ENCODE measurements around the gene CUX1.
"Not testable (repeated sequence)": the region's sequence is repeated elsewhere in the genome, so short reads cannot be mapped to it uniquely, and the experiment has no call there.

The CUX1 gene

DNA sequence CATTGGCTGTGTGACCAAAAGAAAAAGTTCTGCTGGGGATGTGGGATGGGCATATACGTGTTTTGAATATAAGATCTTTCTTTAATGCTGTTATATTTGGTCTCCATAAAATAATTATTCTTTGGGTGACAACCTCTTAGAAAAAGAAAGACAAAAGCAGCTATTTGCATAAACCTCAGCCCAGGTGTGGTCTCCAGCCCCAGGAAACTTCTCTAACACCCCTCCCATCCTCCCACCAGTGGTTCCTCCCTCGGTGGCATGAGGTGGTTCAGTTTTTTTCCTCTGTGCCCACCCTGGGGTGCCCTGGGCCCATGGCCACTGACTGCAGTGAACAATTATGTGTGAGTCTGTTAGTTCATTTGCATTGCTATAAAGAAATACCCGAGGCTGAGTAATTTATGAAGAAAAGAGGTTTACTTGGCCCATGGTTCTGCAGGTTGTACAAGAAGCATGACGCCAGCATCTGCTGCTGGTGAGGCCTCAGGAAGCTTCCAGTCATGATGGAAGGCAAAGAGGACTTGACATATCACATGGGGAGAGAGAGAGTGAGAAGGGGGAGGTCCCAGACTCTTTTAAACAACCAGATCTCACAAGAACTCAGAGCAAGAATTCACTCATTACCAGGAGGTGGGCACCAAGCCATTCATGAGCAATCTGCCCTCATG, 165.9 kb downstream of the CUX1 start:
- TF ChIP-seq, protein P1, sequence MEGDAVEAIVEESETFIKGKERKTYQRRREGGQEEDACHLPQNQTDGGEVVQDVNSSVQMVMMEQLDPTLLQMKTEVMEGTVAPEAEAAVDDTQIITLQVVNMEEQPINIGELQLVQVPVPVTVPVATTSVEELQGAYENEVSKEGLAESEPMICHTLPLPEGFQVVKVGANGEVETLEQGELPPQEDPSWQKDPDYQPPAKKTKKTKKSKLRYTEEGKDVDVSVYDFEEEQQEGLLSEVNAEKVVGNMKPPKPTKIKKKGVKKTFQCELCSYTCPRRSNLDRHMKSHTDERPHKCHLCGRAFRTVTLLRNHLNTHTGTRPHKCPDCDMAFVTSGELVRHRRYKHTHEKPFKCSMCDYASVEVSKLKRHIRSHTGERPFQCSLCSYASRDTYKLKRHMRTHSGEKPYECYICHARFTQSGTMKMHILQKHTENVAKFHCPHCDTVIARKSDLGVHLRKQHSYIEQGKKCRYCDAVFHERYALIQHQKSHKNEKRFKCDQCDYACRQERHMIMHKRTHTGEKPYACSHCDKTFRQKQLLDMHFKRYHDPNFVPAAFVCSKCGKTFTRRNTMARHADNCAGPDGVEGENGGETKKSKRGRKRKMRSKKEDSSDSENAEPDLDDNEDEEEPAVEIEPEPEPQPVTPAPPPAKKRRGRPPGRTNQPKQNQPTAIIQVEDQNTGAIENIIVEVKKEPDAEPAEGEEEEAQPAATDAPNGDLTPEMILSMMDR (IDR thresholded peaks at IDR 0.05; ENCODE audit: low read depth, low read length): no peak
- no peak overlapping the region for H3K4me3 ChIP-seq (ENCODE audit: low read depth, low read length)
- in situ Hi-C loops (cut with HindIII; ENCODE audit: low sequenced_read_pairs): no loop called here
- DNase-seq (ENCODE audit: low read depth, low spot score): no peak

DNA sequence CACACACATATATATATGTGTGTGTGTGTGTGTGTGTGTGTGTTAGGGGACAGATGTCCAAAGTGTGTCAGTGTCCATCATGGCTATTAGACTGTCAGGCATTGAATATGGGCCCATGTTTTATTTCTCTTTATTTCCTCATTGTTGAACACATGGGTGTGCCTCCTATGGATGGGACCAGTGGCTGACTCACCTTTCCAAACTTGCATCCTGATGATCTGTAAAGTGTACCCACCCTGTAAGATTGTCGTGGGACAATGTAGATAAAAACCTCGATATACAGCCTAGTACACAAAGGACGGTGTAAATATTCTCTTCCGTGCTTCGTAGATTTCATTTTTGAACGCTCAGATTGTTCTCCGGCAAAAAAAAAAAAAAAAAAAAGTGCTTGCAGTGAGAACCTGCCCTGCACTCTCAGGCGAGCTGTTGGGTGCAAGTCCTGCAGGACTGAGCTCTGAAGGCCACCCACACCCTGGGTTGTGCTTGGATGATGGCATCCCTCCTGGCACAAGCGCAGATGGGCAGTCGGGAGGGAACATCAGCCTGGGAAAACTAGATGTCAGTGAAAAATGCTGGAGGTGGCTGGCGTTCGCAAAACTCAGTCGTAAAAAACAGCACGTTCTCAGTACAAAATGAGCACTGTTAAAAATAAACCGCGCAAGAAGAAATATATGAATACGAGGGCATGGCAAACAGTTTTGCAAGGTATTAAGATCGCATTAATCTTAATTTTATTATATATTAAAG, 166.9 kb downstream of the CUX1 start:
- DNase-seq (ENCODE audit: low read depth, low spot score): no peak
- no peak overlapping the region for H3K4me3 ChIP-seq (ENCODE audit: low read depth, low read length)
- TF ChIP-seq, protein P1 (IDR thresholded peaks at IDR 0.05; ENCODE audit: low read depth, low read length): no peak
- in situ Hi-C loops (cut with HindIII; ENCODE audit: low sequenced_read_pairs): no loop called here

DNA sequence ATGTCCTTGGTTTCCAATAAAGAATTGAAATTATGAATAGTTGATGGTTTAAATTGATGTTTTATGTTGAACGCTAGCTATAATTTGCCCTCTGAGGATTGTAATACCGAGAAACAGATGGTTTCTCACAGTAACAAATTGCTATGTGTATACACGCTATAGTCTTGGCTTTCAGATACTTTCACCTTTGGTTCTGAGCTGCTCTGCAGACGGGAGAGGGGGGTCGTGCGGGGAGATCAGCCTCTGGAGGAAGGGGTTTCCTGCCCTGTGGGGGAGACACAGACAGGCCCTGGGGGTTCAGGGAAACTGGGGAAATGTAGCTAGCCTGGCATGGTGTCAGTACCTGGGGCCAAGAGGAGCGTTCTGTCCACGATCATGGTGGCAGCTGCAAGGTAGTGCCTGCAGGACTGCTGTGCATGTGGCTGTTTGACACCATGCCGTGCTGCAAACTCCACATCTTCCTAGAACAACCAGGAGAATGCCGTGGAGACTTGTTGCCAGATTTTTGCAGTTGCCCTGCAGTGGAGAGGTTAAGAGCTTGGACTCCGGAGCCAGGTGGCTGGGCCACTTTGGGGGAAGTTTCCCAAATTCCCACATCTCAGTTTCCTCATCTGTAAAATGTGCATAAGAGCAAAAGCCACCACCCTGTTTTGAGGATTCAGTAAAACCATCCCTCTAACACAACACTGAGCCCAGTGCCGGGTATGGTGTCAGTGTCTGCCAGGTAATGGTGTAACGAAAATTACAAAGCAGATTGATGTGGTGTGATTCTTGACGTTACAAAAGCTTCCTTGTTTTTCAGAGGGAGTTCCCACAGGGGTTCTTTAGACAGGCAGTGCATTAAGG, 167.9 kb downstream of the CUX1 start:
- DNase-seq (ENCODE audit: low read depth, low spot score): no peak
- no peak overlapping the region for H3K4me3 ChIP-seq (ENCODE audit: low read depth, low read length)
- TF ChIP-seq, protein P1 (IDR thresholded peaks at IDR 0.05; ENCODE audit: low read depth, low read length): no peak
- in situ Hi-C loops (cut with HindIII; ENCODE audit: low sequenced_read_pairs): no loop called here

- TF ChIP-seq, protein P1 (IDR thresholded peaks at IDR 0.05; ENCODE audit: low read depth, low read length): no peak
- H3K4me3 ChIP-seq (ENCODE audit: low read depth, low read length): no peak overlapping the region
- peak; percentile 28 for DNase-seq (ENCODE audit: low read depth, low spot score)
- in situ Hi-C loops (cut with HindIII; ENCODE audit: low sequenced_read_pairs): no loop called here
Observed at GRCh38 chr7:101985903-101986734, 168.7 kb downstream of the CUX1 start.

DNA sequence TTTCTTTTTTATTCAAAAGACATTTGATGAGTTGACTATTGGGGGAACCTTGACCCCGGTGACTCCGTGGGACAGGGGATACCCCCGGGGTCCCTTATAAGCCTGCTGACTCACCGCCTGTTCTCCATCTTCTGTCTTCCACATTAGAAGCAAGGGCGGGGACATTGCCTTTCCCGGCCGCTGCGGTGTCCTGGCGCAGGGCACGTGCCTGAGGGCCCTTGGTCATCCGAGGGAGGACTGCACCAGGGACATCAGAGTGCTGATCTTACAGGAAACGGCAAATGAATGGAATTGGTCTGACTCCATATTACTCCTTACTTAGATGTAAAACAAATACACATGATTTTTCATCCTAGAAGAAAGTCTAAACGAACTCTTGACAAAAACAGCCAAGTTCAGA, 170.1 kb downstream of the CUX1 start:
- H3K4me3 ChIP-seq (ENCODE audit: low read depth, low read length): no peak overlapping the region
- TF ChIP-seq, protein P1 (IDR thresholded peaks at IDR 0.05; ENCODE audit: low read depth, low read length): no peak
- no peak for DNase-seq (ENCODE audit: low read depth, low spot score)
- in situ Hi-C loops (cut with HindIII; ENCODE audit: low sequenced_read_pairs): no loop called here

DNA sequence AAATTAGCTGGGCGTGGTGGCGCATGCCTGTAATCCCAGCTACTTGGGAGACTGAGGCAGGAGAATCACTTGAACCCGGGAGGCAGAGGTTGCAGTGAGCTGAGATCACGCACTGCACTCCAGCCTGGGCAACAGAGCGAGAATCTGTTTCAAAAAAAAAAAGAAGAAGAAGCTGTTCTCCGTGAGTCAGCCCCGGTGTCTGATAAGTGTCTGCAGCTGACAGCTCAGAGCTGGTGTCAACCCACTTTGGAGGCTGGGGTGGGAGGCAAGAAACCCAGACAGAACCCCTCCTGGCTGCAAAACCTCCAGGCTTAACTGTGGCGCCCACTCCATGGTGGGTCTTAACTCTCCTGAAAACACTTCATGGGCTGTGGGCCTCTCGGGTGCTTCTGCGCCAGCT, 170.6 kb downstream of the CUX1 start:
- in situ Hi-C loops (cut with HindIII; ENCODE audit: low sequenced_read_pairs); H3K4me3 ChIP-seq (ENCODE audit: low read depth, low read length); DNase-seq (ENCODE audit: low read depth, low spot score): not testable (repeated sequence)
